HFF-Myc (cell line): Measurements from ENCODE around the gene SLC37A1.
"Not testable (repeated sequence)": the region's sequence is repeated elsewhere in the genome, so short reads cannot be mapped to it uniquely, and the experiment has no call there.

Experiments used
- DNase-seq: peaks from one replicate; pipeline ENCODE4 v3.0.0-alpha.2; 2011; ENCODE audit warnings: low read depth; ENCODE audit errors: extremely low read depth
- H3K4me3 ChIP-seq: replicated peaks from 2 replicates; pipeline ENCODE4 v1.5.1; 2011; ENCODE audit warnings: low read depth, mild to moderate bottlenecking, control low read depth, low read length
- TF ChIP-seq, protein P1 (sequence below): IDR thresholded peaks from 2 replicates; pipeline ENCODE4 v1.5.1; 2012; ENCODE audit warnings: mild to moderate bottlenecking, low read depth, low read length, control low read depth; ENCODE audit errors: missing control alignments

Gene SLC37A1

DNA sequence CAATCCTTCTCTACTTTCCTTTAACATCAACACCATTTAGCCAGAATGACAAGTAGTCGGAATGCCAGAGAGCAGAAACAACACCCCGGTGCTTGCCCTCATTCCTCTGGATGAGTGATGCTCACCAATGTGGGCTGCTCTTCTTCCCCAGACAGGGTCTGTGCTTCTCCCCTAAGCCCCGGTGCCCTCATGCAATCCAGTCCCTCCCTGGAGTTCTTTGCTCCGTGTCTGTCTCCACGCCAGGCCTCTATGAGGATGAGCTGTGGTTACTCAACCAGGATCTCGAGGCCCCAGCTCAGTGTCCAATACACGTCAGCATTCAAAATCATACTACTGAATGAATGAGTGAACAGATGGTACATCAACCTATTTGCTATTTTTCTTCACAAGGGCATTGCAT, 110.0 kb downstream of the SLC37A1 start:
- TF ChIP-seq, protein P1, sequence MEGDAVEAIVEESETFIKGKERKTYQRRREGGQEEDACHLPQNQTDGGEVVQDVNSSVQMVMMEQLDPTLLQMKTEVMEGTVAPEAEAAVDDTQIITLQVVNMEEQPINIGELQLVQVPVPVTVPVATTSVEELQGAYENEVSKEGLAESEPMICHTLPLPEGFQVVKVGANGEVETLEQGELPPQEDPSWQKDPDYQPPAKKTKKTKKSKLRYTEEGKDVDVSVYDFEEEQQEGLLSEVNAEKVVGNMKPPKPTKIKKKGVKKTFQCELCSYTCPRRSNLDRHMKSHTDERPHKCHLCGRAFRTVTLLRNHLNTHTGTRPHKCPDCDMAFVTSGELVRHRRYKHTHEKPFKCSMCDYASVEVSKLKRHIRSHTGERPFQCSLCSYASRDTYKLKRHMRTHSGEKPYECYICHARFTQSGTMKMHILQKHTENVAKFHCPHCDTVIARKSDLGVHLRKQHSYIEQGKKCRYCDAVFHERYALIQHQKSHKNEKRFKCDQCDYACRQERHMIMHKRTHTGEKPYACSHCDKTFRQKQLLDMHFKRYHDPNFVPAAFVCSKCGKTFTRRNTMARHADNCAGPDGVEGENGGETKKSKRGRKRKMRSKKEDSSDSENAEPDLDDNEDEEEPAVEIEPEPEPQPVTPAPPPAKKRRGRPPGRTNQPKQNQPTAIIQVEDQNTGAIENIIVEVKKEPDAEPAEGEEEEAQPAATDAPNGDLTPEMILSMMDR = no peak
- no peak for DNase-seq
- H3K4me3 ChIP-seq = no peak overlapping the region

GRCh38 chr21:42624095-42624790, 110.6 kb downstream of the SLC37A1 start:
- DNase-seq = no peak
- no peak overlapping the region for H3K4me3 ChIP-seq
- TF ChIP-seq, protein P1 = no peak

DNA sequence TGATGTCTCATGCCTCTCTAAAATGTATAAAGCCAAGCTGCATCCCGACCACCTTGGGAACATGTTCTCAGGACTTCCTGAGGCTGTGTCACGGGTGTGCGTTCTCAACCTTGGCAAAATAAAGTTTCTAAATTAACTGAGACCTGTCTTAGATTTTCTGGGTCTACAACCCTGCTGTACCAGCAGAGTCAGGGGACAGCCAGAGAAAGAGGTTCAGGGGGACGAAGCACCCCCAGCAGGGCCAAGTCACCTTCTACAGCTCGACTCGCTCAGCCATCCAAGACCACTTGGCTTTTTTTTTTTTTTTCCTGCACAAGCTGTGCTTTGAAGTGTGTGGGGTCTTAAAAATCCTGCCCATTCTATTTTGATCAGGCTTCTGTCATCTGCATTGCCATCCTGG, 111.3 kb downstream of the SLC37A1 start:
- no peak overlapping the region for H3K4me3 ChIP-seq
- no peak for DNase-seq
- TF ChIP-seq, protein P1 = no peak

DNA sequence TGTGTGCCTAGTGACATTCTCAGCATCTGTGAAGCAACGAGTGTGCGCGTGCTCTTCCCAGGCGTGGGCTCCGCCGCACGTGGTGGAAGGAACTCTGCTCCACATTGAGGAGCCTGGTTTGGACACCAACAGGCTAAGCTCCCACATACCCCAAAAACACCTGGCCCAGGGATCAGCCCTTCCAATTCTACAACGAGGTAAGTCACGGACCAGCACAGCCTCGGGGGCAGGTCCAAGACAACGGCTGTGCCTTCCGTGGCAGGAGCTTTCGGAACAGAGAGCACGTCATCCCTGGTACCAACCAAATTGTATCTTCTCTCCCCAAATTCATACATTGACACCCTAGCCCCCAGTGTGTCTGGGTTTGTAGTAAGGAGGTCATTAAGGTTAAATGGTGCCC, 112.5 kb downstream of the SLC37A1 start:
- DNase-seq = no peak
- TF ChIP-seq, protein P1 = no peak

DNA sequence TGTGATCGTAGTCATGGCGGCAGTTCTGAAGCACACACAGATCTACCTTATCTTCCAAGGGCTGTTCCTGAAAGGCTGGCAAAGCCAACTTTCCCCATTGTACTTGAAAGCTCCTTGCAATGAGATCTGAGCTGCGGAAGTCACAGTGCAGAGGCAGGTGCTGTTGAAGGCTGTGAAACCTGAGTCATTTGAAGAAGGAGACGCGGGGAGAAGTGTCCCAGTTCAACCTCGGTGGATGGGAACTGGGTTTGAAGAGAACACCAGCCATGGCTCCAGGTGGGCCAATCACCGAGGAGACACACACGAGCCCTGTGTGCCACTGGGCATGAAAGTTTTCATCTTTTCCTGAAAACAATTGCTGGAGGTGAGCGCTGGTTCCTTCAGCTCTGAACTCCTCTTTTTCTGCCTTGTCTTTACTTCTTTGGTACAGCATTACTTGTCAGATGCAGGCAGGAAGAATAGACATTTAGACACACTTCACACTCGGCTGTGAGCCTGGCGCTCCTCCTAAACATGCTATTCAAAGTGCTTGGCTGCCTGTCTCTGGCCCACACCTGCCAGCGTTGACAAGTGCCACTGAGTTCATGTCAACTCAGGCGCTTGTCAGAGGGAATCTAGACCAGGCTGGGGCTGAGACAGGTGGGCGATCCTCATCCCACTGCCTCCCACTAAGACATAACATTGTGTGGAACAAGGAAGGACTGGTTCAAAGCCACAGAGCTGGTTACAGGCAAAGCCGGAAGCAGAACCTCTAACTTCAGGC, 114.1 kb downstream of the SLC37A1 start:
- no peak overlapping the region for H3K4me3 ChIP-seq
- TF ChIP-seq, protein P1 = no peak
- no peak for DNase-seq

More for the DNA sequence above, 112.5 kb downstream of the SLC37A1 start:
- no peak overlapping the region for H3K4me3 ChIP-seq

- not testable (repeated sequence) for H3K4me3 ChIP-seq, DNase-seq
Measured at GRCh38 chr21:42628466-42629061, 114.9 kb downstream of the SLC37A1 start.

GRCh38 chr21:42629933-42630589, 116.4 kb downstream of the SLC37A1 start:
- no peak overlapping the region for H3K4me3 ChIP-seq
- TF ChIP-seq, protein P1 = no peak
- DNase-seq = no peak
